HepG2 (cell line): ENCODE measurements around the gene UBAP2L. TPM values are rescaled to one million over a fixed set of nuclear protein-coding genes. Genes with fewer than 3 reads are reported as not detected.

Experiments used
- ATAC-seq: fragments of 200-7000 bp; cut with Tn5 transposase; 3 replicates; pipeline ENCODE4 v1.9.1; 2020; ENCODE audit warnings: mild to moderate bottlenecking, moderate library complexity
- BruUV-seq: library from RNA; stranded (reverse); fragments of 400-500 nt; replicated peaks from 2 replicates; lab custom pipeline; 2021; lab: Mats Ljungman, UMichigan
- CTCF ChIA-PET: fragments of 300-600 bp; formaldehyde crosslinking; extraction: SDS; loops from one replicate; lab custom pipeline; 2021; ENCODE audit warnings: low total read pairs, inconsistent platforms, low intra/inter-chr PET ratio; lab: Yijun Ruan, JAX
- POLR2A ChIA-PET: fragments of 350-600 bp; sonication (Branson Sonifier 250); formaldehyde crosslinking; loops from one replicate; lab custom pipeline; 2020; ENCODE audit warnings: antibody characterized with exemption, inconsistent platforms; lab: Yijun Ruan, JAX
- DNase-seq: peaks from one replicate; pipeline ENCODE4 v3.0.0-alpha.2; 2015; ENCODE audit warnings: low spot score
- FAIRE-seq: peaks from 3 replicates; lab custom pipeline; 2011; peaks lifted over from hg19 to GRCh38; lab: Jason Lieb, UNC
- H2AFZ ChIP-seq: one replicate; pipeline ENCODE4 v1.6.1; 2011; ENCODE audit warnings: low read length, inconsistent platforms
- H3K27ac ChIP-seq: fragments of 300-600 bp; 3 replicates; pipeline ENCODE4 v1.8.0; 2011; ENCODE audit warnings: mixed run types, mild to moderate bottlenecking, mixed read lengths, low read length, inconsistent platforms; ENCODE audit not compliant: insufficient read depth; ENCODE audit errors: extremely low read length
- H3K27me3 ChIP-seq, 2 experiments: fragments of 200-600 bp in 1 of 2; 2 replicates in 1 of 2; 3 replicates in 1 of 2; pipeline versions ENCODE4 v1.6.0 to v1.8.0; 2011; ENCODE audit warnings: low read length in 2 of 2, mild to moderate bottlenecking in 2 of 2, moderate library complexity in 2 of 2, inconsistent platforms in 1 of 2; ENCODE audit not compliant: insufficient read depth in 2 of 2, control insufficient read depth in 1 of 2
- H3K36me3 ChIP-seq, 2 experiments: fragments of 200-600 bp in 1 of 2; replicated peaks in 1 of 2; 2 replicates in 1 of 2; 3 replicates in 1 of 2; pipeline versions ENCODE4 v1.5.1 to v1.8.0; 2011; ENCODE audit warnings: low read length in 2 of 2, inconsistent platforms in 1 of 2; ENCODE audit not compliant: insufficient read depth in 2 of 2, control insufficient read depth in 1 of 2
- H3K4me1 ChIP-seq: 2 replicates; pipeline ENCODE4 v1.5.1; 2012; ENCODE audit warnings: low read length, inconsistent platforms; ENCODE audit not compliant: insufficient read depth
- H3K4me2 ChIP-seq: 2 replicates; pipeline ENCODE4 v1.6.0; 2011; ENCODE audit warnings: low read depth, low read length, inconsistent platforms
- H3K4me3 ChIP-seq, 3 experiments: fragments of 200-600 bp in 1 of 3; sonication (generic), shearing (Covaris generic) in 1 of 3; replicated peaks in 1 of 3; 2 replicates each; pipeline ENCODE4 v1.5.1; 2011 to 2016; ENCODE audit warnings: low read length in 3 of 3, inconsistent platforms in 2 of 3, low read depth in 2 of 3, mild to moderate bottlenecking in 2 of 3, control low read depth in 1 of 3, mixed read lengths in 1 of 3; ENCODE audit not compliant: insufficient read depth in 1 of 3
- H3K79me2 ChIP-seq: one replicate; pipeline ENCODE4 v1.6.1; 2011; ENCODE audit warnings: low read length, inconsistent platforms; ENCODE audit not compliant: insufficient read depth
- H3K9ac ChIP-seq: 2 replicates; pipeline ENCODE4 v1.6.0; 2011; ENCODE audit warnings: mild to moderate bottlenecking, low read depth, low read length, inconsistent platforms; ENCODE audit not compliant: insufficient read depth
- H3K9me3 ChIP-seq: 2 replicates; pipeline ENCODE4 v1.5.1; 2012; ENCODE audit warnings: mild to moderate bottlenecking, low read length
- H4K20me1 ChIP-seq: 2 replicates; pipeline ENCODE4 v1.6.0; 2011; ENCODE audit warnings: inconsistent platforms, mild to moderate bottlenecking, low read length, moderate library complexity; ENCODE audit not compliant: insufficient read depth
- KDM5A ChIP-seq: fragments of 200-600 bp; sonication (generic); IDR thresholded peaks from 2 replicates; pipeline ENCODE4 v1.7.0; 2018; ENCODE audit warnings: antibody characterized with exemption, mild to moderate bottlenecking, low read length, borderline replicate concordance
- KDM6A ChIP-seq: IDR thresholded peaks from 2 replicates; pipeline ENCODE4 v1.6.1; 2016; ENCODE audit warnings: low read depth
- PAX8 ChIP-seq: sonication (generic); formaldehyde crosslinking; IDR thresholded peaks from 2 replicates; pipeline ENCODE4 v1.8.0; 2022; ENCODE audit warnings: mild to moderate bottlenecking, missing genetic modification reagents, borderline replicate concordance
- PAXIP1 ChIP-seq: sonication (generic); formaldehyde crosslinking; conservative IDR thresholded peaks from 2 replicates; pipeline ENCODE4 v1.4.0; 2020; ENCODE audit warnings: mild to moderate bottlenecking, missing genetic modification reagents, moderate library complexity
- POLR2A ChIP-seq, 2 experiments: IDR thresholded peaks; 2 replicates each; pipeline ENCODE4 v1.6.1; 2011; ENCODE audit warnings: low read depth in 2 of 2, low read length in 2 of 2, mild to moderate bottlenecking in 1 of 2, moderate library complexity in 1 of 2; ENCODE audit not compliant: insufficient read depth in 1 of 2
- RBM22 ChIP-seq: fragments of 200-400 bp; formaldehyde crosslinking; optimal IDR thresholded peaks from 2 replicates; pipeline ENCODE3; 2017; ENCODE audit warnings: mild to moderate bottlenecking, low read length, moderate library complexity
- SPEN ChIP-seq: sonication (generic); formaldehyde crosslinking; IDR thresholded peaks from 2 replicates; pipeline ENCODE4 v1.5.1; 2020; ENCODE audit warnings: low read depth, mild to moderate bottlenecking, missing genetic modification reagents
- SRSF9 ChIP-seq: fragments of 200-400 bp; formaldehyde crosslinking; IDR thresholded peaks from 2 replicates; pipeline ENCODE4 v1.6.1; 2018; ENCODE audit warnings: borderline replicate concordance, mild to moderate bottlenecking, low read depth, low read length; ENCODE audit not compliant: insufficient read depth, poor library complexity, severe bottlenecking
- TP53 ChIP-seq: sonication (generic); formaldehyde crosslinking; conservative IDR thresholded peaks from 2 replicates; pipeline ENCODE4 v1.4.0; 2020; ENCODE audit warnings: missing genetic modification reagents
- ZBTB21 ChIP-seq: sonication (generic); formaldehyde crosslinking; IDR thresholded peaks from 2 replicates; pipeline ENCODE4 v1.4.0; 2020; ENCODE audit warnings: missing genetic modification reagents
- ZBTB8A ChIP-seq: sonication (generic); formaldehyde crosslinking; IDR thresholded peaks from 2 replicates; pipeline ENCODE4 v1.4.0; 2020; ENCODE audit warnings: mild to moderate bottlenecking, low read depth, missing genetic modification reagents, borderline replicate concordance
- ZNF484 ChIP-seq: sonication (generic); formaldehyde crosslinking; IDR thresholded peaks from 2 replicates; pipeline ENCODE4 v1.5.1; 2020; ENCODE audit warnings: mild to moderate bottlenecking, low read depth, missing genetic modification reagents, borderline replicate concordance
- ZSCAN22 ChIP-seq: sonication (generic); formaldehyde crosslinking; IDR thresholded peaks from 2 replicates; pipeline ENCODE4 v1.4.0; 2020; ENCODE audit warnings: mild to moderate bottlenecking, missing genetic modification reagents
- WGBS: methylation state at CpG from one replicate; pipeline ENCODE4 v1.1.6; 2017; ENCODE audit warnings: low lambda C conversion rate; 5-methylcytosine and 5-hydroxymethylcytosine counted together
- in situ Hi-C: cut with HindIII; loops from 2 replicates; pipeline ENCODE4 v1.10.0; 2017; ENCODE audit warnings: low pct_unique_long_range_greater_than_20kb; ENCODE audit not compliant: extremely low pct_ligation_motif_present
- intact Hi-C: fragments of 100-400 bp; cut with micrococcal nuclease; formaldehyde crosslinking; loops from one replicate; pipeline ENCODE4 v1.10.0; 2022; ENCODE audit not compliant: unreplicated experiment
- polyA plus RNA-seq, 8 experiments: library from polyadenylated mRNA; depleted of rRNA in 3 of 8; stranded (reverse) in 7 of 8; unstranded in 1 of 8; fragments of >200 nt; fragmentation: Illumina TruSeq in 4 of 8; extraction: Trizol in 4 of 8; gene quantifications; 2 replicates each; pipeline versions ENCODE4 v1.2.1 to v1.2.3, GENCODE V29; 2011 to 2016; ENCODE audit warnings: low read depth in 4 of 8, missing spikeins in 1 of 8, mixed read lengths in 1 of 8; ENCODE audit not compliant: insufficient read depth in 1 of 8
- total RNA-seq, 5 experiments: library from RNA; depleted of rRNA; stranded (reverse); fragments of >200 nt; fragmentation: Illumina TruSeq; extraction: Trizol; gene quantifications; 2 replicates each; pipeline ENCODE4 v1.2.3, GENCODE V29; 2016; ENCODE audit warnings: low read depth in 1 of 5

UBAP2L gene
- total and polyA plus RNA-seq, 2 of the 13 experiments (the other 11 are each of a cell fraction or from before 2014, with no cell fraction given), result 74.2 to 159 TPM

DNA sequence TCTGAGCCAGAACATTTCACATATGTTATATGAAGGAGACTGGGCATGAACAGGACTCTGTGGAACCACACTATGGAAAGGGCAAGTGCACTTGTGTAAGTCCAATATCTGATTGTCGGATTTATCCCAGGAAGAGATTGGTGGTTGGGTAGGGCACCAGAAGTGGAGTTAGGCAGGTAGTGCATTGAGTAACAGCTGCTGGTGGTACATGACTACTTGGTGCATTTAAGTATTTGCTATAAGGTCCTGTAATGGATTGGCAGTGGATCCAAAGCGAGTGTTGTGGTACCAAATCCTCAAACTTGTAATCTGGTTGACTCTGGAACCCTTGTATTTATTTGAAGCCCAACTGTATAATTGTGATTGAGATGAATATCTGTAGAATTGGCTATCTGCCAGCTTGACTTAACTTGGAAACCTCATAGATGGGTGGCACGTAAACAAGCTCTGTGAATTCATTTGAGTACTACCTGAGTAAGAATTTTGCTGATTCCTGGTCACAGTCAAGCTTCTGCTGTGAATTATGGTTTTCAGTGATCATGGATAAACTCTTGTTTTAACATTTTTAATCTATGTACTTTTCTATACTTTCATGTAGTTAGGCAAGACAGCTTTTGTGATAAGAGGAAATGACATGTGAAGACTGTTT is 21.1 kb downstream of the UBAP2L start:
- Histone ChIP-seq H3K27me3 (no peaks in the 10 kb centered on the region), H3K4me2 (no peak overlapping the region), H3K4me3 (no peak overlapping the region), H3K4me1 (peaks cover 39% of the 10 kb centered on the region), H3K36me3 (peaks cover 31 to 78% of the 10 kb centered on the region in 2 experiments), H3K9ac (no peak overlapping the region), H3K9me3 (no peaks in the 10 kb centered on the region), H2AFZ (no peak overlapping the region), H3K79me2 (peaks cover 29% of the 10 kb centered on the region), H4K20me1 (0 out of 2 replicates have a peak, but pooled peaks cover 4% of the 10 kb centered on the region), H3K27ac (no peak overlapping the region)
- FAIRE-seq (no peak), DNase-seq (no peak), ATAC-seq (no peak)
- intact Hi-C loops, result no loop called here
- 100% methylated on average over 3 of the region's 3 CpGs for WGBS
- CTCF ChIA-PET, result no interaction called here
- POLR2A ChIA-PET, result interaction anchor here (1.0 kb wide), 1 partner anchor 21 kb away, joined by 3 read pairs; the partner anchor contains the start of gene UBAP2L
- TF ChIP-seq RBM22 (peak; percentile 53), KDM5A (no peak)
- BruUV-seq, result no TSS peak
- in situ Hi-C loops, result no loop called here

- Histone ChIP-seq H3K9me3 (no peaks in the 10 kb centered on the region), H3K9ac (no peak overlapping the region), H3K4me1 (no peaks in the 10 kb centered on the region), H4K20me1 (no peaks in the 10 kb centered on the region), H3K36me3 (peaks cover 42 to 98% of the 10 kb centered on the region in 2 experiments), H3K27me3 (no peaks in the 10 kb centered on the region), H3K79me2 (no peaks in the 10 kb centered on the region), H3K27ac (no peak overlapping the region), H2AFZ (no peak overlapping the region), H3K4me2 (no peak overlapping the region), H3K4me3 (no peak overlapping the region)
- in situ Hi-C loops, result no loop called here
- BruUV-seq, result no TSS peak
- intact Hi-C loops, result no loop called here
- WGBS, result 96% methylated on average over 7 of the region's 7 CpGs
- POLR2A ChIA-PET, result no interaction called here
- DNase-seq, result no peak
- FAIRE-seq, result no peak
- no peak for ATAC-seq
- CTCF ChIA-PET, result no interaction called here
- TF ChIP-seq KDM6A (CRISPR knock-in tag), result no peak
- no peak for TF ChIP-seq PAX8 (CRISPR knock-in tag)
- TF ChIP-seq SRSF9, result no peak
- TF ChIP-seq PAXIP1 (CRISPR knock-in tag), result no peak
- TF ChIP-seq SPEN (CRISPR knock-in tag), result no peak
- TF ChIP-seq ZNF484 (CRISPR knock-in tag), result no peak
- TF ChIP-seq POLR2A (IDR thresholded peaks at IDR 0.05; ENCODE audit: insufficient read depth in 1 of 2, low read depth in 2 of 2, low read length in 2 of 2), result no peak
- TF ChIP-seq TP53, result no peak
- no peak for TF ChIP-seq ZBTB8A (CRISPR knock-in tag)
- no peak for TF ChIP-seq ZBTB21
- TF ChIP-seq ZSCAN22 (CRISPR knock-in tag), result no peak
Measured at GRCh38 chr1:154253671-154254070, 32.9 kb downstream of the UBAP2L start.
